GM20431 (cell line): ENCODE results near the gene MMP24.

Source experiments
- in situ Hi-C: fragments of 300-500 bp; cut with MseI, MboI; formaldehyde crosslinking; loops from one replicate; pipeline ENCODE4 v1.15.0; 2020; ENCODE audit warnings: low sequenced_read_pairs; ENCODE audit not compliant: unreplicated experiment

Gene MMP24

GRCh38 chr20:35319192-35319870 is 92.8 kb downstream of the MMP24 start:
- in situ Hi-C loops, result loop anchor here (10.0 to 25.0 kb wide), 2 partner anchors 115 to 193 kb away; partner anchors contain the start of gene GDF5

- in situ Hi-C loops, result loop anchor here (10.0 to 25.0 kb wide), 2 partner anchors 115 to 192 kb away; partner anchors contain the start of gene GDF5
Measured at GRCh38 chr20:35319871-35320197, 93.3 kb downstream of the MMP24 start.

- in situ Hi-C loops, result loop anchor here (25.0 kb wide), 1 partner anchor 192 kb away; no protein-coding TSS in a partner anchor
Measured at GRCh38 chr20:35320396-35321126, 94.1 kb downstream of the MMP24 start.

- in situ Hi-C loops, result no loop called here
Measured at GRCh38 chr20:35325401-35325800, 98.9 kb downstream of the MMP24 start.

- in situ Hi-C loops, result no loop called here
Measured at GRCh38 chr20:35326021-35326739, 99.7 kb downstream of the MMP24 start.
